B cell (primary cell): ENCODE results near the gene MAD1L1.

Experiments
- CTCF ChIP-seq: fragments of 200-600 bp; IDR thresholded peaks from one replicate; pipeline ENCODE4 v1.8.0; 2022; ENCODE audit warnings: antibody characterized with exemption, mild to moderate bottlenecking
- EZH2 ChIP-seq: IDR thresholded peaks from 2 replicates; pipeline ENCODE4 v1.6.1; 2012; ENCODE audit warnings: borderline replicate concordance, low read depth, mild to moderate bottlenecking, moderate library complexity, low read length; ENCODE audit not compliant: insufficient read depth, poor library complexity, severe bottlenecking

- TF ChIP-seq CTCF (no peak), EZH2 (no peak)
Observed at GRCh38 chr7:1988533-1988930, 244.2 kb downstream of the MAD1L1 start.
